Endothelial cell of umbilical vein (primary cell): Measurements from ENCODE around the gene ZNF385C.

Source experiments
- CTCF ChIP-seq, 2 donors: IDR thresholded peaks; 1 replicate in 1 of 2; 2 replicates in 1 of 2; pipeline ENCODE4 v1.5.1; 2011; ENCODE audit warnings: low read length in 2 of 2, mild to moderate bottlenecking in 2 of 2, moderate library complexity in 2 of 2, control low read depth in 1 of 2, inconsistent platforms in 1 of 2, low read depth in 1 of 2; ENCODE audit not compliant: insufficient read depth in 1 of 2; ENCODE audit errors: extremely low read depth in 1 of 2
- MAX ChIP-seq: IDR thresholded peaks from 2 replicates; pipeline ENCODE4 v1.6.1; 2011; ENCODE audit not compliant: insufficient read depth, insufficient read length

- no peak for TF ChIP-seq MAX
- no peak for TF ChIP-seq CTCF (IDR thresholded peaks at IDR 0.05; ENCODE audit: extremely low read depth in 1 of 2, insufficient read depth in 1 of 2, low read depth in 1 of 2, low read length in 2 of 2)
Observed at GRCh38 chr17:42107124-42107523, 8.9 kb upstream of the ZNF385C start.
